ENCODE results near the gene ATP6V1C2.

Gene ATP6V1C2

DNA sequence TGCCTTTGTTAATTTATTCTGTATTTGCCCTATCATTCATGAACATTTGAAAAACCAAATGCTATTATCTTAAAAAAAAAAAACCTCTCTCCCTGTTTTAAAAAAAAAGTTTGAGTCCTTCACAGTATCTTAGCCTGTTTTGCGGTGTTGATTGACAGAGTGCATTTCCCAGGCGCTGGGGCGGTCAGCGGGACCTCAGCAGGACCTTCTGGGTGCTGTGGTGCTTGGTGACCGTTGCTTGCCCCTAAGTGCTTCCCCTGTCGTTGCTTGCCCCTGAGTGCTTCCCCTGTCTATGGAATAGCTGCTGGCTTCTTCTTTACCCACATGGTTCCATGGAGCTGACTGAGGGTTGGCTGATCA is 12.1 kb downstream of the ATP6V1C2 start:
- no peak for ATAC-seq
- DNase-seq = no peak

DNA sequence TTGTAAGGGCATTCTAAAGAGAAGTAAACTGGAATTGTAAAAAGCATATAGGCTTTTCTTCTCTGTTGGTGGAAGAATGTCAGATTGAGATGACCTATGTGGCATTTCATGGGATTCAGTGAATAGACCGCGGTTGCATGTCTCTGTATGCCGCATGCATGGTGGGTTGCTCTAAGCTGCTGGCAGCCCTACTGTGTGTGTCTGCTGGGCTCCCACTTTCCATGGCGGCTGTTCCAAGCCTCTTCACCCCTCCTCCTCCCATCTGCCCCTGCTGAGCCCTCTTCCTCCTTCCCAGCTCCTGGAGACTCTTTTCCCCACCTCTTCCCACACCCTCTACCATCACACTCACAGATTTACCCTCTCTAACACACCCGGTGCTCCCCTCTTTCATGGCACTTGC is 12.6 kb downstream of the ATP6V1C2 start:
- no peak for DNase-seq
- ATAC-seq = no peak

DNA sequence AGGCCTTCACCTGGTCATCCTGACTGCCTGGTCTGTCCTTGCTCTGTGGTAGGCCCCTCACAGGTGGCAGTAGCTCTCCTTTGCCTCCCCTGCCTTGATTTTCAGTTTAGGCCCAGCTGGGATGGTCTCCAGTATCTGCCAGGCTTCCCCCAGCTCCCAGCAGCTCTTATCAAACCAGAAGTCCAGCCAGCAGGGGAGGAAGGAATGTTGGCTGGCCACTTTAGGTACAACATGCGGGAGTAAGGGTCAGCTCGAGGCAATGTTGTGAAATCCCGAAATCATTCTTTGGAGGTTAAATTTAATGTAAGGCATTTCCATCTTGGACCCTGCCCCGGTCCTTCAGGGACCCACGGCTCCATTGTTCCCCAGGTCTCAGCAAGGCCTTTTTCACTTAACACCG is 16.8 kb downstream of the ATP6V1C2 start:
- no peak for ATAC-seq
- no peak for DNase-seq

DNA sequence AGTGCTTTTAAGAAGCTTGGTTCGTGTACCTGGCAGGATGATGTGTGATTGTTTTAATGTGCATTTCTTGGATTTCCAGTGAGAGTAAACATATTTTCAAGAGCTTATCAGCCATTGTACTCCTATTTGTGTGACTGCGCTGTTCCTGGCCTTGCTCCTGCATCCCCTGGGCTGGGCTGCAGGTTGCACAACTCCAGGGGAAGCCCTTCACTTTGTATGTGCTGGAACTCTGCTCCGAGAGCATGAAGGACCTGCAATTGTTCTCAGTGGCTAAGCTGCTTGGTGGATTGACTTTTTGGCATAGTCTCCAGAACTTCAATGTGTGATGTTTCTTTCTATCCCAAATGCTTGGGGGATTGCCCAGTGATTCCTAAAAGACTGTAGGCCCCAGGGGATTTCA is 18.8 kb downstream of the ATP6V1C2 start:
- ATAC-seq (no peak), DNase-seq (no peak)

DNA sequence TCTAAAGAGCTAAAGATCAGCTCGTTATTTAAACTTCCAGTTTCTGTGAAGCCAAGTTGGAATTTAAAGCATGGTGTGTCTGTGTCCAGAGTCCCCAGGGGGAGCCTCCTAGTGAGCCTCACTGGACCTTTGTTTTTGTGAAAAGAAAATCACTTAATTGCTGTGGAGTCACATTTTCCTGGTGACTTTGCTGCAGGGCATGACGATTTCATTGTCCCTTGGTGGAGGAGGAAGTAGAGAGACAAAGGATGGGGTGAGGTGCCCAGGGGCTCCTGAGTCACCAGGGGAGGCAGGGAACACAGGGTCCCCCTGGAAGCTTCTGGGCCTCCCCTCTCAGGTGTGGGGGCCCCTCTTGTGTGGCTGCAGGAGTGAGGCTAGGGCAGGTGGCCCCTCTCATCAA is 19.7 kb downstream of the ATP6V1C2 start:
- ATAC-seq (no peak), DNase-seq (no peak)

DNA sequence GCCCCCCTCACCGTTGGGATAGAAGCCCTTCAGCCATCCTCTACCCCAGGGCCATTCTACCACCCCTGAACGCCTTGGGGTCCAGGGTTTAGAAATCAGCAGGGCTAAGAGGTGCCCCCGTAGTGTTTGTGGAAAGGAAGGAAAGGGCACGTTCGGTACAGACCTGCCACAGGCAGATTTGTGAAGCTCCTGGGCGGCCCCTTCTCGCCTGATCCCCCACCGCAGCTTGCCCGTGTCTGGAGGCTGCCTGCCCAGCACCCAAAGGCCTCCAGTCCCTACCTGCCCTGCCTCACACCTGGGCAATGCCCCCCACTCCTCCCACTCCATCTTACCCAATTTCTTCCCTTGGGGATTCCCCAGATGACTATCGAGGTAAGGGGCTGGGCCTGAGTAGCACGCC is 21.2 kb downstream of the ATP6V1C2 start:
- DNase-seq = no peak

DNA sequence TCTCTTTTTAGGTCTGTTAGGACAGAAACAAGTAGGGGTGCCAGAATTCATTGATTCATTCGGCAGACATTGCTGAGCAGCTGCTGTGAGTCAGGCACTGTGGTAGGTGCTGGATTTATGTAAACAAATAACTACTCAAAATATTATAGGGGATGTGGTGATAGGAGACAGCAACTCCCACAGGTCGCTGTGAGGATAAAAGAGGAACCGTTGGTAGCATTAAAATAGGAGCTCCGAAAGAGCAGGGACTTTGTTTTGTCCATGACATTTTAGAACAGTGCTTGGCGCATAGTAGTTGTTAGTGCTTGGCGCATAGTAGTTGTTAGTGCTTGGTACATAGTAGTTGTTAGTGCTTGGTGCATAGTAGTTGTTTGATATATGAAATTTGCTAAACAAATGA is 29.2 kb downstream of the ATP6V1C2 start:
- ATAC-seq = no peak
- DNase-seq = no peak

More for the DNA sequence above, 21.2 kb downstream of the ATP6V1C2 start:
- no peak for ATAC-seq

DNA sequence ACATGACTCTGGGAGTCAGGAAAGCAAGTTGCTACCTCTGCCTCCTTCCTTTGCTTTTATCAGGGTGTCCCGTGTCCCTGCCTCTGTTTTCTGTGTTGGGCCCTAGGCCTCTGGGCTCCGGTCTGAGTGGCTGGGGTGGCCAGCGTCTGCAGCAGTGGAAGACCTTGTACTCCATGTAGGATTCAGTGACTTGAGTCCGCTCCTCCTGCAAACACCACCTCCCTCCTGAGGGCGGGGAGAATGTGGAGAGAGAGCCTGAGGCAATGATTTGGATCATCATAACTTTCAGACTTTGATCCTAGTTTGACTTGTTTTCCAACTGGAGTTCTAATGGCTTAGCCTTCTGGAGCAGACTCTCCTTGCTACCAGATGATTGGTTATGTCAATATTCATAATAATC is 30.8 kb downstream of the ATP6V1C2 start:
- no peak for DNase-seq
- no peak for ATAC-seq

DNA sequence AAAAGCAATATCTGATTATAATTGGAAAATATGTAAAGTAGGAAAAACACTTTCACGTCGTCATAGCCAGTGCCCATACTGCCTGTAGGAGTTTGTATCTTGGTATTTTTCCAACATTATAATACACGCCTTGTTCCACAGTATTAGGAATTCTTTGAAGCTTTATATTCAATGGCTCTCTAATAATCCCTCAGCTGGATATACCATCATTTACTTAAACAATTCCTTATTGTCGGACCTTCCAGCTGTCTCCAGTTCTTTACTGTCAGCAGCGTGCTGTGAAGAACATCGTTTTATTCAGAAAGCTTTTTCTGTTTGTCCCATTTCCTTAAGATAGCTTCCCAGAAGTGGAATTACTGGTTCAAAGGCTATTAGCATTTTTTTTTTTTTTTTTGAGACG is 31.7 kb downstream of the ATP6V1C2 start:
- ATAC-seq = no peak

DNA sequence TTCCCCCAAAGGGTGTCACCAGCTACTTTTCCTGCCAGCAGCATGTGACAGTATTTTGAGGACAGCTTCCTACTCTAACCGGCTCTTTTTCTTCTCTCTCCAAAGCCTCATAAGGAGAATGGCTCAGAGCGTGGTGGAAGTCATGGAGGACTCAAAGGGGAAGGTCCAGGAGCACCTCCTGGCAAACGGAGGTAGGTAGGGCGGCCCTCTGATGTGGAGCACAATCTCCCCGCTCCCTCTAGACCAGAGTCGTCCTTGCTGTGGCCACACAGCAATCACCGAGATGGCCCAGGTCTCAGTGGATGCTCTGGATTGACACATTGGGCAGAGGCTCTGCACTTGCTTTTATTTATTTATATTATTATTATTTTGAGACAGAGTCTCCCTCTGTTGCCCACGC is 32.4 kb downstream of the ATP6V1C2 start:
- no peak for DNase-seq
- no peak for ATAC-seq

More for the DNA sequence above, 31.7 kb downstream of the ATP6V1C2 start:
- DNase-seq = no peak

DNA sequence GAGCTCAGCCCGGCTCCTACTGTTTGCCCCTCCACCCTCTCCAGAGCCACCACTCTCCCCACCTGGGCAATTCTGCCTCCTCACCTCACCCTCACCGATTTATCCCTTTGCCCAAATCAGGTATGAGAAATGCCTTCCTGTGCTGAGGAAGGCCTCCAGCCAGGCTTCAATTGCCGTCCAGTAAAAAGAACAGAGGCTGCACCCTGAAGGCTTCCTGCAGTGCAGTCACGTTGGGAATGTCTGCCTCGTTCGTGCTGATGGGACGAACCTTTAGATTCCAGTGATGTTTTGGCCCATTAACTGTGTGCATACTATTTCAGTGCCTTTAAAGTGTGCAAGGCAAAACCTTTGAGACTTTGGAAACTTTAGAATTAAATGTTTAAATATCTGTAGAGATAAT is 34.2 kb downstream of the ATP6V1C2 start:
- no peak for DNase-seq
- no peak for ATAC-seq

DNA sequence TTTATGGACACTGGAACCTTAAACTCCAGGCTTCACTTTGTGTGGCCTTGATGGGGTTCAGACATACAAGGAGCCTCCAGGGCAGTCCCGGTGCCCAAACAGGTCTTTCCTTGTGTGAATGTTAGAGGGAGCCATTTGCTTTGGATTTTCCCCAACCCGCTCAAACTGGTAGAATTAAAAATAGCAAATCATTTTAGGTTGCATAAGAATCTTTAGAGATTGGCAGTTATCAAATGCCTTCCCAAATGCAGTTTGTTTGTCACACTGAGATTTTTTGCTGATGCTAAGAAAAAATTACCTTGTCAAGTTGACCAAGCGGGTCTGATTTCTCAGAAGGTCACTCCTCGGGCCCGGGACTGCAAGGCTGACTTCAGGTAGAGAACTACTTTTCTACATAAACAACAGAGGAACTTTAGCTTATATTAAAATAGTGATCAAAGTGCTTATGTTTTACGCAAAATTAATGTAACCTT is 36.4 kb downstream of the ATP6V1C2 start:
- no peak for DNase-seq
- no peak for ATAC-seq

DNA sequence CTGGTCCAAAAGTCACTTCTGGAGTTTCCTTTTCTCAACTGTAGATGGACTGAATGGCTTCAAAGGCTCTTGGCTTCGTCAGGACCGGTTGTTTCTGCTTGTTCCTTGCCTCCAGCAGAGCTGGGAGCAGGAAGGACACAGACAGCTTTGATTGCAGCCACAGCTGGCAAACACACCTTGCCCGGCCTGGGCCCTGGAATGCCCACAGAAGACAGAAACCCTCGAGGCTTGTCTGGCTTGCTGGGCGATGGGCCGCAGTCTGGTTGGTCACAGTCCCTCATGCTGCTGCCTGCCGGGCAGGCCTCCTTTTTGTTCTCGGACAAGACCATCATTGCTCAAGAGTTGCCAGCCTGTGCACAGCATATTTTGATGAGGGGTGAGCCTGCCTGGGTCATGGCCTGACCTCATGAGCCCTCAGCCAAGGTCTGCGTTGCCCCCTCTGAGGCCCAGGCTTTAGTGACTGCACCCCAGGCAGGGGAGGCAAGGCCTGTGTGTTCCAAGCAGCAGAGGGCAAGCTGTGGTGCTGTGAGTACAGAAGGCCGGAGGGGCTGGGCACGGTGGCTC is 37.8 kb downstream of the ATP6V1C2 start:
- DNase-seq = no peak
- no peak for ATAC-seq

DNA sequence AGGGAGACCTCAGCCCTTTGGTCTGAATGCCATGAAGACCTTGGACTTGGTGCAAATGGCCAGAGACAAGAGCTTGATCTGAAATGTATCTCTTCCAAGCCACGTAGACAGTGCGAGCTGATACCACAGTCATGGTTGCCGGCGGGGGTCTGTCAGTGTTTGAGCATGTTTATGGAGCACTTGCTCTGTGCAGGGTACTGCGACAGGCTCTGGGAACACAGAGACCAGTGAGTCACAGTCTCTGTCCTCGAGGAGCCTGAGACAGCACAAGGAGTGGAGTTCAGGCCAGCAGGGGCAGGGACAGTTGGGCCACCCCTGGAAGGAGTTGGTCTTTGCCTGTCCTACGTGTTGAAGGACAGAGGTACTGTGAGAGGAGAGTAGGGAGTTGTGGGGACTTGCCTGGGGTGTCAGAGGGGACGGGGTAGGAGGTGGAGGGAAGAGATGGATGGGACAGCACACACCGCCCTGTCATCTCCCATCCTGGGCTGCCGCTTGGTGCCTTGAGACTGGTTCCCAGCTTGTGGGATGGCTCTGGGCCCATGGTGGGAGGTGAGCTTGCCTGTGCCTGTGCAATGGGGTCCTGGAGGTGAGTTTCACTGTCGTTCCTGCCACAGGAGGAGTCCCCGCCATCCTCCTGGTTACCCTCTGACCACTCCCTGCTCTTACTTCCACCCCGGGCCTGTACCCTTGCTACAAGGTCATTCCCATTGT is 39.5 kb downstream of the ATP6V1C2 start:
- ATAC-seq = no peak
- no peak for DNase-seq

DNA sequence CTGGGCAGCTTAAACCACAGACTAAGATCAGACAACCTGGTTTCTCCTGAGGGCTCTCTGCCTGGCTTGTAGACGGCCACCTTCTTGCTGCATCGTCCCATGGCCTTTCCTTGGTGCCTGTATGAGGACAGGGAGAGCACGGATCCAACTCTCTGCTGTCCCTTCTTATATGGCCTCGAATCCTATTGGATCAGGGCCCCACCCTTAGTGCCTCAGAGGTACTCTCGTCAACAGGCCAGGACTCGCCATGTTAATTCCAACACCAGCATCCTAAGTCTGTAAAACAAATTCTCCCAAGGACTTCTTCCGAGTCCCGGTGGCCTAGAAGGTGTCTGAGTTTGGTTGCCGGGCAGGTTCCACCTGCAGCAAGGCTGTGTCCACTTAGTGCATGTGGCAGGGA is 40.2 kb downstream of the ATP6V1C2 start:
- no peak for ATAC-seq

DNA sequence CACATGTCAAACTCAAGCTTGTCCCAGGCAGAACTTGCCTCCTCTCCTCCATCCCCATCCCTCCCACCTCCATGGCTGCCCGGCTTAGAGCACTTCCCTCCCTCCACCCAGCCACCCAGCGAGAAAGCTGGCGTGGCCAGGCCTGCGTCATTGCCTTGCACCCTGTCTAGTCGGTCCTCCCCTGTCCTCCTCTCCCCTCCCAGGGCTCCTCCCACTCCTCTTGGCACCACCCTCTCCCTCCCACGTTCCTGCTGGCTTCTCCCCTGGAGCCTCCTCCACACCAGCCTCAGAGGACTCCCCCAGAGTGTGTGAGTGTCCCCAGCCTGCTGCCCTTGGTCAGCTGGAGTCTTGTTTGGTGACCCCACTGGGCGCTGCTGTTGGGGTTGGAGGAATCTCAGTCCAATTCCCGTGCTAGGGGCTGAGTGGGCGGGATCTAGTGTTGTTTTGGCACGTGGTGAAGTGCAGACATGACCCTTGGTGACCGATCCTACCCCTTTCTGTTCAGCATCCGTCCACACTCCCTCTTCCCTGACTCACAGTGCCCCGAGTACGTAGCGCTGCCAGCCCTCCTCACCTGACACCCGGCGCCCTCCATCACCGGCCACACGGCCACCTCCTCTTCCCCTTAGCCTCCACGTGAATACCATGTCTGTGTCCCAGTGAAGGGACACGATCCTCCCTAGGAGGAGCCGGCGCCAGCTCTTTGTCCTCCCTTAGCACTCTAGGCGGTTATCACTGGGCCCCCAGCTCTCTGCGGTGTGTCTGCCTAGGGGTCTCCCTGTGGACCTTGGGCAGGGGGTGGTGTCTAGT is 41.4 kb downstream of the ATP6V1C2 start:
- no peak for ATAC-seq
- DNase-seq = no peak

More for the DNA sequence above, 40.2 kb downstream of the ATP6V1C2 start:
- no peak for DNase-seq

DNA sequence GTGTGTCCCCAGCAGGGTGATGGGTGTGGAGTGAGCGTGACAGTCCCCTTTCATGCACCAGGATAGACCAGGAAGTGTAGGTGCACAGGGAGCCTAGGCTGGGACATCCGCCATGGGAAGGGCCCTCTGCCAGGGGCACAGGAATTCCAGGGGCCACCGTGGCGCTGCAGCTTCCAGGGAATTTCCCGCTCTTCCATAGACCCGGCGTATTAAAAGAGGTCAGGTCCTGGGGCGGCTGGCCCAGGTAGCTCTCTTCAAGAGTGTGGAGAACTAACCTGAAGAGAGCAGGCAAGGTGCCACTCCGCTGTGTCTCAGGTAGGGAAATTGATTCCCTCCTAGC is 42.0 kb downstream of the ATP6V1C2 start:
- ATAC-seq = no peak
- no peak for DNase-seq

DNA sequence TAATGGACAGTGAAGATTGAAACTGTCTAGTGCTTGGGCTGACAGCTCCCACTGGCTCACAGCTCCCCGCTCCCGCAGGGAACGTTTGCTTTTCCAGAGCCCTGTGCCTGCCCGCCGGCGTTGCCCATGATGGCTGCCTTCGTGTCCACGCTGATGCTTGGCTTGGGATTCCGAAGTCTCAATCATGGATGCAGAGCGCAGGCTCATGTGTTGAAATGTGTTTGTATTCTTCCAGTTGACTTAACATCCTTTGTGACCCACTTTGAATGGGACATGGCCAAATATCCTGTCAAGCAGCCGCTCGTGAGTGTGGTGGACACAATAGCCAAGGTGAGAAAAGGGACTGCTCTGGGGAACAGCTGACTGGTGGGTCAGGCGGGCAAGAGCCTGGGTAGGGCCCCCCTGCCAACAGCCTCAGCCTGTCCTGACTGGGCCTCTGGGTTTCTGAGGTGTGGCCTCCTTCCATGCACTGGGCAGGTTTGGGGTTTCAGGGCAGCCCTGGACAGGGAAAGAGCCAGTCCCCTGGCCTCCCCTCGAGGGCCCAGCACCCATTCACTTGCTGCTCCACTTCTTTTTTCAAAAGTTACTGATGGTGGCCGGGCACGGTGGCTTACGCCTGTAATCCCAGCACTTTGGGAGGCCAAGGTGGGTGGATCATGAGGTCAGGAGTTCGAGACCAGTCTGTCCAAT is 42.8 kb downstream of the ATP6V1C2 start:
- ATAC-seq (no peak), DNase-seq (no peak)

DNA sequence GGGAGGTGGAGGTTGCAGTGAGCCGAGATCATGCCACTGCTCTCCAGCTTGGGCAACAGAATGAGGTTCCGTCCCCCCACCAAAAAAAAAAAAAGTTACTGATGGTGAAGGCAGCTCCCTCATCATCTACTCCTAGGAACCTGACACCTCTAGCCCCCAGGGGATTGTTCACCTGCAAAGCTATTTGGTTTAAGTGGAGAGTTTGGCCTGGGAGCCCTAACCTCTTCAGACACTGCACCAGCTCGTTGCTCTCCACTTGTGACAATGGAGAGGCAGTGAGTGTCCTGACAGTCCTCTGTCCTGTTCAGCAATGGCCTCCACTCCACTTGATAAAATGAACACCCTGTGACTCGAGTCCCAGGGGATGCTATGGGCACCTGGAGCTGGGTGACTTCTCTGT is 43.5 kb downstream of the ATP6V1C2 start:
- ATAC-seq = no peak
- no peak for DNase-seq

DNA sequence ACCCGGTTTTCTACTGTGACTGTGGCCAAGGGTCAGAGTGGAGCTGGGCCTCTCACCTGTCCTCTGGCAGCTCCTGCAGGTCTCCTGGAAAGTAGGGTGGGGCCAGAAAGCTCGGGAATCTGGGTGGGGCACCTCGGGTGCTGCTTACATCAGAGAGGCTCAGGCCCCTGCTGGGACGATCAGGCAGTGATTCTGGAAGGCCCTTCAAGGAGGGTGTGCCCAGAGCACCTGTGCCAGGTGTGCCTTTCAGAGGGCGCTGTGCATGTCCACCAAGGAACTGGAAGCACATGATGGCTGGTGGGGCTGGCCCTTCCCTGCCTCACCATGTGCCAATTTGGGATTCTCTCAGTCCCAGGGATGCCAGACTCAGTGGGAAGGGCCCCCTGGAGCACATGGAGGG is 44.0 kb downstream of the ATP6V1C2 start:
- no peak for ATAC-seq
- no peak for DNase-seq

DNA sequence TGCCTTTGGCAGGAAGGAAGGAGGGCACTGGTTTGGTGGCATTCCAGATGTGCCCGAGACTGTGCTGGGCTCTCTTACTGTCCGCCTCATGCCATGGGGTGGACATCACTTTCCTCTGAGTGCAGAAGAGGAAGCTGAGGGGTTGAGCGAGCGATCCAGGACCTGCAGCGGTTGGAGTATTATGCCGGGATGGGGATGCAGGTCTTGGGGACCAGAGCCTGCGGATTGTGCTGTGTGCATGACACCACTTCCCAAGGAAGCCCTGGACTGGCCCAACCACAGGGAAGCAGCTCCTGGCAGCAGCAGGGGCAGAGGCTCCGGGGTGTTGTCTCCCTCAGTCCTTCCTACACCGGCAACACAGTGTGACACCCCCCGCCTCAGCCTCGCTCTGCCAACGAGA is 44.5 kb downstream of the ATP6V1C2 start:
- no peak for DNase-seq
- no peak for ATAC-seq

DNA sequence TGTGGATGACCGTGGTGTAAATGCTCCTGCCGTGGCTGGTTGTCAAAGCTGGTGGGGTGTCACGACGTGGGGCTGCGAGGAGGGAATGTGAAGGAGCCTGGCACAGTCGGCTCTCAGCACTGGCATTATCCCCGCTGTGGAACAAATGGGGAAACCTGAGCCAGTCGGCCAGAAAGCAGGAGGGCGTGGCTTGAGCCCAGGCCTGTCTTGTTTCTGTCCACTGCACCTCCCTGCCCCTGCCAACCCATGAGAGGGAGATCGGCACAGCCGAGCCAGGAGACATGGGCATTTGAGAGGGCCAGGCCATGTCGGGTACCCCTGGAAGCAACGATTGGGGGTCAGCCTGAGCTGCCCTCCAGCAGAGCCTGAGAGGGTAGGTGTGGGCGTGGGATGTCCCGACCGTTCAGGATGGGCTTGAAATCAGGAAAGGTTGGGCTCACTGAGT is 46.7 kb downstream of the ATP6V1C2 start:
- ATAC-seq (no peak), DNase-seq (no peak)

All from stimulated activated naive CD8-positive, alpha-beta T cell treated with anti-CD3 and anti-CD28 coated beads, Interleukin-15, Interleukin-2, amounts not matched to agents 100 U/mL and 50 U/mL, for 24 hours (primary cell).